Colonic mucosa (tissue), 4 donors: ENCODE results near the gene RYR3. TPM values are rescaled to one million over a fixed set of nuclear protein-coding genes. Genes with fewer than 3 reads are reported as not detected.

Source experiments
- DNase-seq: peaks from one replicate; pipeline ENCODE4 v3.0.0-alpha.2; 2020
- H3K27ac ChIP-seq: fragments of 200-600 bp; one replicate; pipeline ENCODE4 v1.8.0; 2021
- H3K27me3 ChIP-seq: fragments of 200-600 bp; one replicate; pipeline ENCODE4 v1.8.0; 2021
- H3K36me3 ChIP-seq: fragments of 200-600 bp; one replicate; pipeline ENCODE4 v1.8.0; 2021
- H3K4me1 ChIP-seq: fragments of 200-600 bp; one replicate; pipeline ENCODE4 v1.8.0; 2021; ENCODE audit warnings: mild to moderate bottlenecking
- H3K4me3 ChIP-seq: fragments of 200-600 bp; one replicate; pipeline ENCODE4 v1.8.0; 2021
- H3K9ac ChIP-seq, 2 donors: one replicate each; pipeline ENCODE4 v1.7.0; 2013; ENCODE audit warnings: control low read depth in 2 of 2, low read depth in 2 of 2, low read length in 2 of 2
- H3K9me3 ChIP-seq: fragments of 200-600 bp; one replicate; pipeline ENCODE4 v1.8.0; 2021
- intact Hi-C: fragments of 100-400 bp; cut with DNase I; formaldehyde crosslinking; loops from one replicate; pipeline ENCODE4 v1.14.1; 2022
- total RNA-seq, 2 donors: library from RNA; stranded (reverse); fragmentation: NEBNext Ultra II Directional in 1 of 2; extraction: Animal tissue kit (Norgen Biotek cat#: 25700) in 1 of 2; gene quantifications; one replicate each; pipeline ENCODE4 v1.2.1, GENCODE V29; 2021
- TF ChIP-seq, protein P1 (sequence below): fragments of 200-600 bp; IDR thresholded peaks from one replicate; pipeline ENCODE4 v1.8.0; 2022; ENCODE audit warnings: antibody characterized with exemption, mild to moderate bottlenecking
- donor health status: healthy.
- donor health status: DM: no; HTN: no; CAD: no.
- donor health status: DM: no; HTN: no; CAD: no.

The RYR3 gene
- total RNA-seq, 2 donors from 2014 or later, result 0.17 to 1.1 TPM

DNA sequence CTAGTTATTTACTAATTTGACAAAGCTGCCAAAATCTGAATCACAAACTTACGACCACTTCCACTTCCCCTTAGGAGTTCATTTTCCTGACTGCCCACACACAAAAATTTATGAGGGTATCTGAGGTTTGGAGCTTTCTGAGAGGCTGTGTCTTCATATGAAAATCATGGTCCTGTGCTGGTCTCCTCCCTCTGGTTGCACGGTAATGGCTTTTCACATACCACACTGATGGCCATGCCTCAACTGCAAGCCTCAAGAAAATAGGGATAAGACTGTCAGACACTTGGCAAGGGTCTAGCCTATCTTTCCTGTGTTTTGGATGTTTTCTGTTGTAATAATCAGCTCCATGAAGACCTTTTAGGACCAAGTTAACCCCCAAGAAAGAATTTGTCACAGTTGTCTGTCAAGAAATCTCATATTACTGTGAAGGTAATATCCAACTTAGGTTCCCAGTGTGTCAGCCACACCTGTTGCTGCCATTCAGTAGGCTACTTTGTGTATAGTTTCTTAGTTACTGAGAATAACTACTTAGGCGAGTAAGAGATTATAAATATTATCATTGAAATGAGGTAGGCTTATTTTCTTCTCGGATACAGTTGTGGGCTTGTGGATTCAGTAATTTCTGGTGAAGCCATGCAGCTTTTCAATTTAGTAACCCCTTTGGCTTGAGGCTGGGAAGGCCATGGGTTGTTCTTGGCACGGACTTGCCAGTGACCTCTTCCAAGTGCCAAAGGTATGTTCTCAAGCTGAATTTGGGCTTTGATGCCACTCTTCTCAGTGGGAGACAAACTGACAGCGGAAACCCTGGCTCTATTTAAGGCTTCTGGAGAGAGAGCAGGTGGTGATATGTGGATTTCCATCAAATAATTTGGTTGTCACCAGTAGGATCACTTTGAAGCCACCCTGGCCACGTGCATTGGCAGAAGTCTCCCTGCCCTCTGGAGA, 101.1 kb downstream of the RYR3 start:
- H3K4me3 ChIP-seq, result no peak overlapping the region
- H3K36me3 ChIP-seq, result no peaks in the 10 kb centered on the region
- no peaks in the 10 kb centered on the region for H3K27me3 ChIP-seq
- H3K4me1 ChIP-seq, result no peaks in the 10 kb centered on the region
- TF ChIP-seq, protein P1, sequence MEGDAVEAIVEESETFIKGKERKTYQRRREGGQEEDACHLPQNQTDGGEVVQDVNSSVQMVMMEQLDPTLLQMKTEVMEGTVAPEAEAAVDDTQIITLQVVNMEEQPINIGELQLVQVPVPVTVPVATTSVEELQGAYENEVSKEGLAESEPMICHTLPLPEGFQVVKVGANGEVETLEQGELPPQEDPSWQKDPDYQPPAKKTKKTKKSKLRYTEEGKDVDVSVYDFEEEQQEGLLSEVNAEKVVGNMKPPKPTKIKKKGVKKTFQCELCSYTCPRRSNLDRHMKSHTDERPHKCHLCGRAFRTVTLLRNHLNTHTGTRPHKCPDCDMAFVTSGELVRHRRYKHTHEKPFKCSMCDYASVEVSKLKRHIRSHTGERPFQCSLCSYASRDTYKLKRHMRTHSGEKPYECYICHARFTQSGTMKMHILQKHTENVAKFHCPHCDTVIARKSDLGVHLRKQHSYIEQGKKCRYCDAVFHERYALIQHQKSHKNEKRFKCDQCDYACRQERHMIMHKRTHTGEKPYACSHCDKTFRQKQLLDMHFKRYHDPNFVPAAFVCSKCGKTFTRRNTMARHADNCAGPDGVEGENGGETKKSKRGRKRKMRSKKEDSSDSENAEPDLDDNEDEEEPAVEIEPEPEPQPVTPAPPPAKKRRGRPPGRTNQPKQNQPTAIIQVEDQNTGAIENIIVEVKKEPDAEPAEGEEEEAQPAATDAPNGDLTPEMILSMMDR, result no peak
- H3K9ac ChIP-seq, result no peak overlapping the region
- no peak overlapping the region for H3K27ac ChIP-seq
- DNase-seq, result no peak
- H3K9me3 ChIP-seq, result no peaks in the 10 kb centered on the region
- intact Hi-C loops, result no loop called here

DNA sequence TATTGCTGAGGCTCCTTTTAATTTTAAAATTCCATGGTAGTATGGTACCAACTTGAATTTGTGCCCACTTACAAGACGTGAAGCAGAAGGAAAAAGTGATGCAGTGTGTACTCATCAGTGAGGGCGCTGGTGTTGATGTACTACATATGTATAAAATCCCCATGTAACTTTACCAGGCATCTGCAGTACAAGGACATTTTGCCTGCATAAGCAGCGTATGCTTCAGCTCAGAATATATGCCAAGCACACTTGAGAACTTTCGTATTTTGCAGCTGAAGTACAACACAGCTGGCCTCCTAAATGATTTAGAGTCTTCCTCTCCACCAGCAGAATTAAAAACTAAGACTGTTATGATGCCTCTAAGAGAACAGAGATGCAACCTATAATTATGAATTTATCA, 108.9 kb downstream of the RYR3 start:
- no peak for DNase-seq
- Histone ChIP-seq H3K4me3 (no peak overlapping the region), H3K27ac (no peak overlapping the region), H3K9me3 (no peaks in the 10 kb centered on the region), H3K36me3 (no peaks in the 10 kb centered on the region), H3K27me3 (no peaks in the 10 kb centered on the region), H3K9ac (no peak overlapping the region), H3K4me1 (no peaks in the 10 kb centered on the region)
- intact Hi-C loops, result no loop called here
- TF ChIP-seq, protein P1, result no peak

DNA sequence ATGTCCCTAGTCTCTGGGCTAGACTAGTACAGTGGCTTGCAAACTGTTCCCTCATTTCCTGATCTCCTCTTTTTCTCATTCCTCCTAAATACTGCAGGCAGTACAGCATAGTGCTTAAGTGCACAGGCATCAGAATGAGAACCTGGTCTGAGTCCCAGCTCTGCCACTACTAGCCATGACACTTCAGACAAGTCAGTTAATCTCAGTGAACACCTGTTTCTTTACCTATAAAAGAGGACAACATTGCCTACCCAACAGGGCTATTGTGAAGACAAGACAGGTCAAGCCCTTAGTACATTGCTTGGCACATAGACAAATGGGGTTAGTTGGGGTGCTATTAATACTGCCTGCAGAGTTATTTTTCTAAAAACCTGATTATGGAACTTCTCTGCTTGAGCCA, 113.3 kb downstream of the RYR3 start:
- Histone ChIP-seq H3K4me3 (no peak overlapping the region), H3K27ac (no peak overlapping the region), H3K9me3 (no peaks in the 10 kb centered on the region), H3K9ac (no peak overlapping the region), H3K36me3 (no peaks in the 10 kb centered on the region), H3K4me1 (no peaks in the 10 kb centered on the region), H3K27me3 (no peaks in the 10 kb centered on the region)
- TF ChIP-seq, protein P1, result no peak
- no peak for DNase-seq
- intact Hi-C loops, result no loop called here

- Histone ChIP-seq H3K4me1 (no peaks in the 10 kb centered on the region), H3K9ac (no peak overlapping the region), H3K27me3 (no peaks in the 10 kb centered on the region), H3K4me3 (no peak overlapping the region), H3K36me3 (no peaks in the 10 kb centered on the region), H3K27ac (no peak overlapping the region), H3K9me3 (no peaks in the 10 kb centered on the region)
- intact Hi-C loops, result no loop called here
- no peak for DNase-seq
- TF ChIP-seq, protein P1, result no peak
Measured at GRCh38 chr15:33425142-33425541, 114.4 kb downstream of the RYR3 start.

- H3K4me1 ChIP-seq, result no peaks in the 10 kb centered on the region
- TF ChIP-seq, protein P1, result no peak
- H3K36me3 ChIP-seq, result no peaks in the 10 kb centered on the region
- H3K27me3 ChIP-seq, result no peaks in the 10 kb centered on the region
- DNase-seq, result no peak
- H3K27ac ChIP-seq, result no peak overlapping the region
- H3K9me3 ChIP-seq, result no peaks in the 10 kb centered on the region
- no peak overlapping the region for H3K9ac ChIP-seq
- intact Hi-C loops, result no loop called here
- H3K4me3 ChIP-seq, result no peak overlapping the region
Measured at GRCh38 chr15:33430577-33430976, 119.8 kb downstream of the RYR3 start.
